Neural cell (in vitro differentiated cells): Measurements from ENCODE around the gene C20orf144.

ENCODE experiments used
- CTCF ChIP-seq: fragments of 450-650 bp; IDR thresholded peaks from 2 replicates; pipeline ENCODE4 v1.5.1; 2014; ENCODE audit warnings: antibody characterized with exemption, mild to moderate bottlenecking, moderate library complexity; ENCODE audit not compliant: poor library complexity, severe bottlenecking
- EP300 ChIP-seq: fragments of 450-650 bp; conservative IDR thresholded peaks from 2 replicates; pipeline ENCODE4 v1.6.1; 2014; ENCODE audit warnings: antibody characterized with exemption, mild to moderate bottlenecking, moderate library complexity; ENCODE audit not compliant: poor library complexity, severe bottlenecking
- EZH2 ChIP-seq: fragments of 200-600, 300-800 bp; shearing (Covaris generic), sonication (generic); IDR thresholded peaks from 2 replicates; pipeline ENCODE4 v1.6.1; 2014; ENCODE audit warnings: antibody characterized with exemption, low read length, borderline replicate concordance, mild to moderate bottlenecking; ENCODE audit not compliant: insufficient read depth, poor library complexity, severe bottlenecking
- MXI1 ChIP-seq: fragments of 450-650 bp; conservative IDR thresholded peaks from 2 replicates; pipeline ENCODE4 v1.6.1; 2014; ENCODE audit warnings: antibody characterized with exemption, mild to moderate bottlenecking; ENCODE audit not compliant: poor library complexity, severe bottlenecking
- POLR2AphosphoS5 ChIP-seq: IDR thresholded peaks from 2 replicates; pipeline ENCODE4 v1.6.1; 2012
- TAF1 ChIP-seq: IDR thresholded peaks from 2 replicates; pipeline ENCODE4 v1.6.1; 2012; ENCODE audit warnings: low read depth
- TF ChIP-seq, protein P1 (sequence below): IDR thresholded peaks from 2 replicates; pipeline ENCODE4 v1.6.1; 2012; ENCODE audit warnings: borderline replicate concordance

DNA sequence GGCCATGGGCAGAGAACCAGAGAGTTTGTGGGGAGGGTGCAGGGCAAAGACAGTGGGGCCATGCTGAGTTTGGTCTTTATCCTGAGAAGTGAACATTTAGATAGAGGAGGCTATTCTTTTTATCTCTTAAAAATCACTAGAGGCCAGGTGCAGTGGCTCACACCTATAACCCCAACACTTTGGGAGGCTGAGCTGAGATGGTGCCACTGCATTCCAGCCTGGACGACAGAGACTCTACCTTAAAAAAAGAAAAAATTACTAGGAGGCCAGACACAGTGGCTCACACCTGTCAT, 49.3 kb downstream of the C20orf144 start:
- no peak for TF ChIP-seq CTCF
- TF ChIP-seq POLR2AphosphoS5: no peak
- TF ChIP-seq MXI1: no peak
- no peak for TF ChIP-seq EP300
- no peak for TF ChIP-seq TAF1
- TF ChIP-seq, protein P1, sequence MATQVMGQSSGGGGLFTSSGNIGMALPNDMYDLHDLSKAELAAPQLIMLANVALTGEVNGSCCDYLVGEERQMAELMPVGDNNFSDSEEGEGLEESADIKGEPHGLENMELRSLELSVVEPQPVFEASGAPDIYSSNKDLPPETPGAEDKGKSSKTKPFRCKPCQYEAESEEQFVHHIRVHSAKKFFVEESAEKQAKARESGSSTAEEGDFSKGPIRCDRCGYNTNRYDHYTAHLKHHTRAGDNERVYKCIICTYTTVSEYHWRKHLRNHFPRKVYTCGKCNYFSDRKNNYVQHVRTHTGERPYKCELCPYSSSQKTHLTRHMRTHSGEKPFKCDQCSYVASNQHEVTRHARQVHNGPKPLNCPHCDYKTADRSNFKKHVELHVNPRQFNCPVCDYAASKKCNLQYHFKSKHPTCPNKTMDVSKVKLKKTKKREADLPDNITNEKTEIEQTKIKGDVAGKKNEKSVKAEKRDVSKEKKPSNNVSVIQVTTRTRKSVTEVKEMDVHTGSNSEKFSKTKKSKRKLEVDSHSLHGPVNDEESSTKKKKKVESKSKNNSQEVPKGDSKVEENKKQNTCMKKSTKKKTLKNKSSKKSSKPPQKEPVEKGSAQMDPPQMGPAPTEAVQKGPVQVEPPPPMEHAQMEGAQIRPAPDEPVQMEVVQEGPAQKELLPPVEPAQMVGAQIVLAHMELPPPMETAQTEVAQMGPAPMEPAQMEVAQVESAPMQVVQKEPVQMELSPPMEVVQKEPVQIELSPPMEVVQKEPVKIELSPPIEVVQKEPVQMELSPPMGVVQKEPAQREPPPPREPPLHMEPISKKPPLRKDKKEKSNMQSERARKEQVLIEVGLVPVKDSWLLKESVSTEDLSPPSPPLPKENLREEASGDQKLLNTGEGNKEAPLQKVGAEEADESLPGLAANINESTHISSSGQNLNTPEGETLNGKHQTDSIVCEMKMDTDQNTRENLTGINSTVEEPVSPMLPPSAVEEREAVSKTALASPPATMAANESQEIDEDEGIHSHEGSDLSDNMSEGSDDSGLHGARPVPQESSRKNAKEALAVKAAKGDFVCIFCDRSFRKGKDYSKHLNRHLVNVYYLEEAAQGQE: no peak
- no peak for TF ChIP-seq EZH2
